Measurements from ENCODE around the gene TRAP1. TPM values are rescaled to one million over a fixed set of nuclear protein-coding genes. Genes with fewer than 3 reads are reported as not detected.

TRAP1 gene
- polyA plus RNA-seq, 3 donors: 22.8 to 54.0 (median 22.9) TPM

- peaks cover 0 to 7% of the 10 kb centered on the region in 2 donors for H3K4me1 ChIP-seq (ENCODE audit: control insufficient read depth in 1 of 2, insufficient read depth in 2 of 2, low read length in 2 of 2)
- no CpG with 5 or more reads among the region's 4 CpGs for WGBS (ENCODE audit: insufficient coverage)
- no peak overlapping the region for H3K4me3 ChIP-seq (replicated peaks in 1 of 3; ENCODE audit: low read depth in 2 of 3, low read length in 3 of 3)
- H2AFZ ChIP-seq (ENCODE audit: insufficient read depth, low read depth, low read length, poor library complexity, severe bottlenecking): no peak overlapping the region
- H3K4me1 Mint-ChIP-seq: peaks cover 4% of the 10 kb centered on the region
- H3K36me3 Mint-ChIP-seq: peaks cover 16 to 21% of the 10 kb centered on the region in 2 donors
- H3K79me2 ChIP-seq (ENCODE audit: insufficient read depth, low read length): no peaks in the 10 kb centered on the region
- no peaks in the 10 kb centered on the region for H3K9me3 ChIP-seq (replicated peaks in 1 of 2; ENCODE audit: control insufficient read depth in 1 of 2, insufficient read depth in 1 of 2, low read length in 2 of 2)
- H3K9ac ChIP-seq (ENCODE audit: insufficient read depth, low read length, poor library complexity, severe bottlenecking): no peak overlapping the region
- H3K4me3 Mint-ChIP-seq: no peak overlapping the region
- H3K27me3 Mint-ChIP-seq (ENCODE audit: low read depth in 3 of 3): peaks cover 6 to 15% (median 6%) of the 10 kb centered on the region in 3 donors
- H3K27me3 ChIP-seq (ENCODE audit: control insufficient read depth in 2 of 2, insufficient read depth in 2 of 2, low read length in 2 of 2): no peaks in the 10 kb centered on the region
- no peak for DNase-seq
- H3K9me3 Mint-ChIP-seq: peaks cover 0 to 7% (median 0%) of the 10 kb centered on the region in 7 donors
- intact Hi-C loops (cut with micrococcal nuclease): no loop called here
- TF ChIP-seq CTCF (IDR thresholded peaks at IDR 0.05): no peak
- no peaks in the 10 kb centered on the region for H4K20me1 ChIP-seq (ENCODE audit: insufficient read depth, low read length)
- peaks cover 0 to 7% of the 10 kb centered on the region in 2 donors for H3K36me3 ChIP-seq (replicated peaks in 1 of 2; ENCODE audit: control insufficient read depth in 1 of 2, insufficient read depth in 2 of 2, low read length in 2 of 2)
- no peak overlapping the region for H3K4me2 ChIP-seq (replicated peaks; ENCODE audit: extremely low read depth, low read length, poor library complexity, severe bottlenecking)
- H3K27ac ChIP-seq (ENCODE audit: low read depth in 1 of 2, low read length in 2 of 2): no peak overlapping the region
- H3K27ac Mint-ChIP-seq: no peak overlapping the region
Measured at GRCh38 chr16:3701531-3701930, 15.8 kb downstream of the TRAP1 start.

GRCh38 chr16:3698941-3699340 lies 18.4 kb downstream of the TRAP1 start:
- Histone ChIP-seq H3K9ac (ENCODE audit: insufficient read depth, low read length, poor library complexity, severe bottlenecking) (no peak overlapping the region), H3K9me3 (replicated peaks in 1 of 2; ENCODE audit: control insufficient read depth in 1 of 2, insufficient read depth in 1 of 2, low read length in 2 of 2) (no peaks in the 10 kb centered on the region), H3K36me3 (replicated peaks in 1 of 2; ENCODE audit: control insufficient read depth in 1 of 2, insufficient read depth in 2 of 2, low read length in 2 of 2) (peaks cover 0 to 7% of the 10 kb centered on the region in 2 donors), H2AFZ (ENCODE audit: insufficient read depth, low read depth, low read length, poor library complexity, severe bottlenecking) (no peak overlapping the region), H3K27me3 (ENCODE audit: control insufficient read depth in 2 of 2, insufficient read depth in 2 of 2, low read length in 2 of 2) (no peaks in the 10 kb centered on the region), H3K4me1 (ENCODE audit: control insufficient read depth in 1 of 2, insufficient read depth in 2 of 2, low read length in 2 of 2) (peaks cover 0 to 7% of the 10 kb centered on the region in 2 donors), H3K4me2 (replicated peaks; ENCODE audit: extremely low read depth, low read length, poor library complexity, severe bottlenecking) (no peak overlapping the region), H3K27ac (ENCODE audit: low read depth in 1 of 2, low read length in 2 of 2) (no peak overlapping the region), H4K20me1 (ENCODE audit: insufficient read depth, low read length) (no peaks in the 10 kb centered on the region), H3K4me3 (replicated peaks in 1 of 3; ENCODE audit: low read depth in 2 of 3, low read length in 3 of 3) (no peak overlapping the region), H3K79me2 (ENCODE audit: insufficient read depth, low read length) (no peaks in the 10 kb centered on the region)
- H3K27me3 Mint-ChIP-seq (ENCODE audit: low read depth in 3 of 3): peaks cover 2 to 19% (median 3%) of the 10 kb centered on the region in 3 donors
- no peak for TF ChIP-seq CTCF (IDR thresholded peaks at IDR 0.05)
- no peak for DNase-seq
- WGBS (ENCODE audit: insufficient coverage): 0% methylated on average over 2 of the region's 4 CpGs
- H3K36me3 Mint-ChIP-seq: peaks cover 21 to 33% of the 10 kb centered on the region in 2 donors
- no peak overlapping the region for H3K4me3 Mint-ChIP-seq
- intact Hi-C loops (cut with micrococcal nuclease): loop anchor here in 1 of 2 donors (10.0 kb wide), 1 partner anchor 176 kb away; no protein-coding TSS in a partner anchor
- H3K27ac Mint-ChIP-seq: no peak overlapping the region
- peaks cover 0 to 7% (median 0%) of the 10 kb centered on the region in 7 donors for H3K9me3 Mint-ChIP-seq
- H3K4me1 Mint-ChIP-seq: peaks cover 7% of the 10 kb centered on the region

Measured in CD14-positive monocyte (primary cell).